Ascending aorta (tissue), 2 donors: ENCODE measurements around the gene LSM3. TPM values are rescaled to one million over a fixed set of nuclear protein-coding genes. Genes with fewer than 3 reads are reported as not detected.

Source experiments
- DNase-seq, 2 donors: peaks; one replicate each; pipeline ENCODE4 v3.0.0-alpha.2; 2019; ENCODE audit warnings: low spot score in 2 of 2
- H3K27ac ChIP-seq, 2 donors: fragments of 200-600 bp; sonication (generic); one replicate each; pipeline ENCODE4 v1.5.1; 2016 to 2017; ENCODE audit warnings: mild to moderate bottlenecking in 1 of 2
- H3K27me3 ChIP-seq: fragments of 200-600 bp; sonication (generic); one replicate; pipeline ENCODE4 v1.5.1; 2017
- H3K36me3 ChIP-seq, 2 donors: fragments of 200-600 bp; sonication (generic); one replicate each; pipeline ENCODE4 v1.5.1; 2016
- H3K4me1 ChIP-seq, 2 donors: fragments of 200-600 bp; sonication (generic); one replicate each; pipeline ENCODE4 v1.5.1; 2016 to 2017; ENCODE audit warnings: mild to moderate bottlenecking in 1 of 2
- H3K4me3 ChIP-seq, 2 donors: fragments of 200-600 bp; sonication (generic); one replicate each; pipeline ENCODE4 v1.5.1; 2016 to 2017; ENCODE audit warnings: mild to moderate bottlenecking in 1 of 2
- H3K9me3 ChIP-seq, 2 donors: fragments of 200-600 bp; sonication (generic); one replicate each; pipeline ENCODE4 v1.5.1; 2016
- intact Hi-C: fragments of 100-400 bp; cut with DNase I; formaldehyde crosslinking; loops from one replicate; pipeline ENCODE4 v1.15.1; 2023
- total RNA-seq: library from RNA; depleted of rRNA; stranded (reverse); fragments of >200 nt; gene quantifications from one replicate; pipeline ENCODE4 v1.1.0, GENCODE V29; 2016
- TF ChIP-seq, protein P1 (sequence below), 3 experiments: fragments of 200-600 bp in 2 of 3; fragments of 450-650 bp in 1 of 3; sonication (generic) in 2 of 3; IDR thresholded peaks; one replicate each; pipeline ENCODE4 v1.5.1; 2016 to 2019; ENCODE audit warnings: antibody characterized with exemption in 3 of 3, mild to moderate bottlenecking in 1 of 3, moderate library complexity in 1 of 3

Gene LSM3
- total RNA-seq, 1 donor from 2014 or later, result 3.9 TPM

DNA sequence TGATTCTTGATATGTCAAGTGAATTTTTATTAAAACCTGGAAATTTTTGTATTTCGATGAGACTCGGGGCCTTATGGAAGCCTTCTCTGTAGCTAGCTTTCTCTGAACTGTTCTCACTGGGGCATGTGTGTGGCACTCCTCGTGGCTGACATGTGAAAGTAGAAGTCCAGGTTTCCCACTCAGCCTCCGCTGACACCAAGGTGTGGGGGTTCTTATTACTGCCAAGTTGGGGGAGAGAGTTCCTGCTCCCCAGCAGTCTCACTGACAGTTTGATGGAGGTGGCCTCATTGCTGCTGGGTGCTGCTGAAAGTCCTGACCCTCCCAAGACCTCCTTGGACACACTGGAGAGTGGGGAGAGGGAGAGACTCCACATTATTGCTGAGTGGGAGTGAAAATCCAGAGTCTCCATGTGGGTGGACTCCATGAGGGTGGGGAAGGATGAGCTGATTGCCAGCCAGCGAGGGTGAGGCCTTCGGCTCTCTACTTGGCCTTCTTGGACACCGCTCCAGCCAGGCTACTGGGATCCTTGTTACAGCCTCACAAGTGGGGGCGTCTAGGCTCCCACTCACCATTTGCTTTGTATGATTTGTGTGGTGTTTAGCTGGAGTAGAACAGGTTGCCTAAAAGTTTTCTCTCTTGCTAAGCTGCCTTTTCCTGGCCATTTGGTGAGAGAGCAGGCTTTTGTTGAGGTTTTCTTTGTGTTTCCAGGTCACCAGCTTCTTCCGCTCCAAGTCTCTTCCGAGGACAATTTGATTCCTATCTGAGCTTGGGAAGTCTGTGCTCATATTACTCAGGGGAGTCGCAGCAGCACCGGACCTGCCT, 64.1 kb downstream of the LSM3 start:
- H3K9me3 ChIP-seq, result no peaks in the 10 kb centered on the region
- no peak overlapping the region for H3K27ac ChIP-seq
- no peak overlapping the region for H3K4me3 ChIP-seq
- H3K36me3 ChIP-seq, result no peaks in the 10 kb centered on the region
- TF ChIP-seq, protein P1, sequence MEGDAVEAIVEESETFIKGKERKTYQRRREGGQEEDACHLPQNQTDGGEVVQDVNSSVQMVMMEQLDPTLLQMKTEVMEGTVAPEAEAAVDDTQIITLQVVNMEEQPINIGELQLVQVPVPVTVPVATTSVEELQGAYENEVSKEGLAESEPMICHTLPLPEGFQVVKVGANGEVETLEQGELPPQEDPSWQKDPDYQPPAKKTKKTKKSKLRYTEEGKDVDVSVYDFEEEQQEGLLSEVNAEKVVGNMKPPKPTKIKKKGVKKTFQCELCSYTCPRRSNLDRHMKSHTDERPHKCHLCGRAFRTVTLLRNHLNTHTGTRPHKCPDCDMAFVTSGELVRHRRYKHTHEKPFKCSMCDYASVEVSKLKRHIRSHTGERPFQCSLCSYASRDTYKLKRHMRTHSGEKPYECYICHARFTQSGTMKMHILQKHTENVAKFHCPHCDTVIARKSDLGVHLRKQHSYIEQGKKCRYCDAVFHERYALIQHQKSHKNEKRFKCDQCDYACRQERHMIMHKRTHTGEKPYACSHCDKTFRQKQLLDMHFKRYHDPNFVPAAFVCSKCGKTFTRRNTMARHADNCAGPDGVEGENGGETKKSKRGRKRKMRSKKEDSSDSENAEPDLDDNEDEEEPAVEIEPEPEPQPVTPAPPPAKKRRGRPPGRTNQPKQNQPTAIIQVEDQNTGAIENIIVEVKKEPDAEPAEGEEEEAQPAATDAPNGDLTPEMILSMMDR (IDR thresholded peaks at IDR 0.05), result no peak
- intact Hi-C loops, result no loop called here
- no peaks in the 10 kb centered on the region for H3K27me3 ChIP-seq
- peak in 1 of 2 donors; percentile 35 for DNase-seq
- no peaks in the 10 kb centered on the region for H3K4me1 ChIP-seq

DNA sequence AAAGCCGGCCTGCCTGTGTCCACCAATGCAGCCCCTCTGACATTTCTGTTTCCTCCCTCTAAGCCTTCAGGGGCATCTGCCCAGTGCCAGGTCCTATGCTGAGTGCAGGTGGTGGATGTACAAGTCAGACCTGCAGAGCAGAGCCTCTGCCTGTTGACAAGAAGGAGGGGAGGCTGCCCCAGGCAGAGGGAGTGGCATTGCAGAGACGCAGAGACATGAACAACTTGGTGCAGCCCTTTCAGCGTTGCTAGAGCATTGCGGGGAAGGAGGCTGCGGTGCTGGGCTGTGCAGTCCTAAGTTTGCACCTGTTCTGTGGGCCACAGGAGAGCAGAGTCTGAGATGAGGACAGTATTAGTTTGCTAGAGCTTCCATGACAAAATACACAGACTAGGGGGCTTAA, 65.2 kb downstream of the LSM3 start:
- Histone ChIP-seq H3K9me3 (no peaks in the 10 kb centered on the region), H3K4me1 (no peaks in the 10 kb centered on the region), H3K27ac (no peak overlapping the region), H3K36me3 (no peaks in the 10 kb centered on the region), H3K4me3 (no peak overlapping the region), H3K27me3 (no peaks in the 10 kb centered on the region)
- intact Hi-C loops, result no loop called here
- DNase-seq, result peak in 1 of 2 donors; percentile 15
- TF ChIP-seq, protein P1 (IDR thresholded peaks at IDR 0.05), result no peak

DNA sequence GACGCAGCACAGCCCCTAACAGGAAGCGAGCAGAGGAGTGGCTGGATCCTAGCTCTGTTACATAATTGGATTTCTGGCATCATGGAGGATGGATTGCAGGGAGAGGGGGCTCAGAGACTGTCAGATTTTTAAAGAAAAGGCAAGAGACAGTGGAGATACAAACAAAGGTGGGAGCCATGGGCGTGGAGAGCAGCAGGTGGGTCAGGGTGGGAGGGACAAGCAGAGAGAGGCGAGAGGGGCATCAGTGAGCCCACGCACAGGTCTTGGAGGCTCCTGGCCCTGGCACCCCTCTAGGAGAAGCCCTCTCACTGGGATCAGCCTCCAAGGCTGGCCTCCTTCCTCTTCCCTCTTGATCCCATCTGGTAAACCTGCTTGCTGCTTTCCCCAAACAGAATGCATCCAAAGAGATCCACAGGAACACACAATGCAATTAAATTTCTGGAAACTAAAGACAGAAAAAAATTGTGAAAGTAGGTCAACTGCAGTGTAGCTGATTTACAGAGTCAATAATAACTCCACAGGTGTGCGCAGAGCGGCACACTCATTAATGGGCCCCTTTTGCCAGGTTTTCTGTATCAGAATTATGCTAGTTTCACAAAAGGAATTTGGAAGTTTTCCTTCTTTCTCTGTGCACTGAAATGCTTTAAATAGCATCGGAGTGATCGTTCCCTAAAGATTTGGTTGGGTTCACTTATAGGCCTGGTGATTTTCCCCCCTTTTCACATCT, 66.1 kb downstream of the LSM3 start:
- Histone ChIP-seq H3K4me3 (no peak overlapping the region), H3K36me3 (no peaks in the 10 kb centered on the region), H3K27me3 (no peaks in the 10 kb centered on the region), H3K27ac (no peak overlapping the region), H3K9me3 (no peaks in the 10 kb centered on the region), H3K4me1 (no peaks in the 10 kb centered on the region)
- peak in 1 of 2 donors; percentile 3 for DNase-seq
- intact Hi-C loops, result no loop called here
- TF ChIP-seq, protein P1 (IDR thresholded peaks at IDR 0.05), result no peak

DNA sequence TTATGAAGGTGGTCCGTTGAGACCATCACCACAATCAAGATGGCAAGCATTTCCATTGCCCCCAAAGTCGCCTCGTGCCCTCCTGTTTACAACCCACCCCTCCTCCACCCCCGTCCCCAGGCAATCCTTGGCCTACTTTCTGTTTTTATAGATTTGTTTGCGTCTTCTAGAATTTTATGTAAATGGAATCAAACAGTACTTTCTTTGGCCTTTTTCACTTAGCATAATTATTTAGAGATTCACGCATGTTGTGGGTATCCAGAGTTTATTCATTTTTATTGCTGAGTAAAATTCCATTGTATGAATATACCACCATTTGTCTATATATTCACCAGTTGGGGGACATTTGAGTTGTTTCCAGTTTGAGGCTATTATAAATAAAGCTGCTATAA, 66.6 kb downstream of the LSM3 start:
- intact Hi-C loops, result no loop called here
- H3K36me3 ChIP-seq, result no peaks in the 10 kb centered on the region
- H3K27ac ChIP-seq, result no peak overlapping the region
- TF ChIP-seq, protein P1 (IDR thresholded peaks at IDR 0.05), result no peak
- no peak for DNase-seq
- no peak overlapping the region for H3K4me3 ChIP-seq
- H3K27me3 ChIP-seq, result no peaks in the 10 kb centered on the region
- no peaks in the 10 kb centered on the region for H3K4me1 ChIP-seq
- no peaks in the 10 kb centered on the region for H3K9me3 ChIP-seq

DNA sequence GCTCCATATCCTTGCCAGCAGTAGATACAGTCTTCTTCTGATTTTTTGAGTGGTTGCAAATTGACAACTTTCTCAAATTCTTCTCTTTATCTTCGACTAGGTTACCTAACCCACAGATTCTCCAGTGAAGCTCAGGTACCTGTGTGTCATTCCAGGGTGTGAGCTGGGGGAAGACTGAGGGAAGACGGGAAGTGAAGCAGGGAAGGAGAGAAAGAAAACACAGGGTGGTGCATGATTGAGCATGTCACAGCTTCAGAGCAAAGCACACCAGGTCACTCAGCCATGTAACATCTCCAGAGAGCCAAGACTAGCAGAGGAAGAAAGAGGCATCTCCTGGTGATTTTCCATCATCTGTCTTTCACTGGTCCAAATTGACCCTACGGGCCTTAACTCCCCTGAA, 67.2 kb downstream of the LSM3 start:
- Histone ChIP-seq H3K9me3 (no peaks in the 10 kb centered on the region), H3K27me3 (no peaks in the 10 kb centered on the region), H3K36me3 (no peaks in the 10 kb centered on the region), H3K4me1 (no peaks in the 10 kb centered on the region), H3K27ac (no peak overlapping the region), H3K4me3 (no peak overlapping the region)
- peak in 1 of 2 donors; percentile 7 for DNase-seq
- intact Hi-C loops, result no loop called here
- TF ChIP-seq, protein P1 (IDR thresholded peaks at IDR 0.05), result no peak
